Activated T-helper 1 cell treated with anti-CD3 and anti-CD28 coated beads, Interleukin-2, amount 50 U/mL, for 16 hours (primary cell): ENCODE measurements around the gene HOXA7.

Source experiments
- DNase-seq, 2 donors: peaks; one replicate each; pipeline ENCODE4 v3.0.0-alpha.2; 2020; ENCODE audit warnings: low read depth in 1 of 2, low spot score in 1 of 2

The HOXA7 gene

DNA sequence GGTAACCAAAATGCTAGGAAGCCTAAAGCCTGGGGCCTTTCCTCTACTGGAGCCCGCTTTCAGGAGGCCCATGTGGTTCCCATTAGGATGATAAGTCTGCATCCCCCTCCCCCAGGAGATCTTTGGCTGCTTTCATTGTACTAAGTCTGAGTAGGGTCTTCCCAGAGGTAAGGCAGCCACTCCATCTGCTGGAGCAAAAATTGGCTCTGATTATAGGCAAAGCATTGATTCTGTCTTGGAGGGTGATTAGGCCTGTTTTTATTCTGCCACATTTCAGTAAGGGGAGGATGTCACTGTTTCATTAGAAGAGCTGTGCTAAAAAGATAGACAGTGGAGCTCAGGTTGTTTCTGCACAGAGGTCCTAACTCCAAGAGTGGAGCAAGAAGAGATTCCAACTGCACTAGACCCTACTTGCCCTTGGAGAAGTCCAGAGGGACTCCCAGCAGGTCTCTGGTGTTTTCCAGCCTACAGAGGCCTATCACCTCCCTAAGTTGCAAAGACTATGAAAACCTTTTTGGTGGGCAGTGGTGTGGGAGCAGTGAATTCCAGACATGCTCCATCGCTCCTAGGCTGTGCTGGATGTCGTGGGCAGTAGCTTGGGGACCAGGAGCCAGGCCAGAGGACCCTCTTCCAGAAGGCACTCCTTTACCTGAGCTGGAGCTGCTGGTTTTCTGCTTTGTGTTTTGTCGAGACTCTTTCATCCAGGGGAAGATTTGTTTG is 46.8 kb downstream of the HOXA7 start:
- DNase-seq: no peak

DNA sequence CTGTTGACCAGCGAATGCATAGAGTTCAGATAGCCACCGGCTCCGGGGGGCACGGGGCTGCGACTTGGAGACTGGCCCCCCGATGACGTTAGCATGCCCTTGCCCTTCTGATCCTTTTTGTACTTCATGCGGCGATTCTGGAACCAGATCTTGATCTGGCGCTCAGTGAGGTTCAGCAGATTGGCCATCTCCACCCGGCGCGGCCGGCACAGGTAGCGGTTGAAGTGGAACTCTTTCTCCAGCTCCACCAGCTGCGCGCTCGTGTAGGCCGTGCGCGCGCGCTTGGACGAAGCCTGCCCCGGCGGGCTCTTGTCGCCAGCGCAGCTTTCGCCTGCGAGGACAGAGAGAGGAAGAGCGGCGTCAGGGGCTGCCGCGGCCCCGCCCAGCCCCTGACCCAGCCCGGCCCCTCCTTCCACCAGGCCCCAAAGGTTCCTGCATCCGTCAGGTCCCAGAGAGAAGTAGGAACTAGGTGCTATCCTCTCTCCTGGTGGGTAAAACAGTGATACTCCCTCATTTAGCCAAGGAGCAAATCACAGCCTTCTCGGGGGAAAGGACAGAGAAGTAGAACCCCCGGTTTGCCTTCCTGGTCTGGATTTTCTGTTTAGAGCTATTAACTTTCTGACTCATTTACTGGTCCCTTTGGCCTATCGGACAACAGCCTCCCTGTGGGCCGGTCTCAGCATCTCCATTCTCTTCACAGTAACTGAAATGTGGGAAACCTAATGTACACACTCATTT is 47.9 kb downstream of the HOXA7 start:
- DNase-seq: no peak

DNA sequence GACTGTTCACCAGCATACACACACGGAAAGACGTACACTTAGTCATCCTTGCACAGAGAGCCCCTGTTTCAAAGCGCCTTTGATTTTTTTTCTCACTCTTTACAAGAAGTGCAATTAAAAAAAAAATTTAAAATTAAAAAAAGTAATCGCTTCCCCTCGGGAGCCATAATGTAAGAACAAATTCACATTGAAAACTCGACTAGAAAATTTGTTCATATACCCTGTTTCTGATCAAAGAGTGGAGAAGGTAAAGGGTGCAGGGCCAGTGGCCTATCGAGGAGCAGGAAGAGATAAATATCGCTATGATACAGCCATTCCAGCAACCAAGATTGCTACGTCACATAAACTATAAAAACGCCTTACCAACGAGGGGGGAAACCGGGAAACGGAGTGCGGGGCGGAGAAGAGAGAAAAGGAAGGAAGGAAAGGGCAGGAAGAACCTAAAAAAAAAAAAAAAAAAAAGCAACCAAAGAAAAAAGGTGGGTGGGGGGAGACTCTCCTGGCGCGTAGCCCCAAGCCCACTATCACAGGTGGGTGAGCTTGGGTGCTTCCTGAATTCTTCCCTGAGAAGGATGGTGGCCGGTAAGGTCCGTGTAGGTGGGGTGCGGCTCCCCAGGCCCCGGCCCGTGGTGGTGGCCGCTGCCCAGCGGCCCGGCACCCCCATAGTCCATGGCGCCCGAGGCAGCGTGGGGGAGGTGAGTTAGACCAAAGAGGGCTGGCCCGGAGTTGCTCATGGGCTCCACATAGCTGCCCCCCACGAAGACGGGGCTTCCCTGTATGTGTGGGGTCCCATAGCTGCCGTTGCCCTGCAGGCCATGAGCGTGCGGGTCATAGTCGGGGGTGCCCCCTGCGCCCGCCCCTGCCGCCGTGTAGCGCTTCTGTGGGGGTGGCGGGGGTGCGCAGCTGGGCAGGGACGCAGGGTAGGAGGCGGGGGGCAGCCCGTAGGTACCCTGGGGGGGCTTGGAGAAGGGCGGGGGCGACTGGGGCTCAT is 48.8 kb downstream of the HOXA7 start:
- DNase-seq: no peak

DNA sequence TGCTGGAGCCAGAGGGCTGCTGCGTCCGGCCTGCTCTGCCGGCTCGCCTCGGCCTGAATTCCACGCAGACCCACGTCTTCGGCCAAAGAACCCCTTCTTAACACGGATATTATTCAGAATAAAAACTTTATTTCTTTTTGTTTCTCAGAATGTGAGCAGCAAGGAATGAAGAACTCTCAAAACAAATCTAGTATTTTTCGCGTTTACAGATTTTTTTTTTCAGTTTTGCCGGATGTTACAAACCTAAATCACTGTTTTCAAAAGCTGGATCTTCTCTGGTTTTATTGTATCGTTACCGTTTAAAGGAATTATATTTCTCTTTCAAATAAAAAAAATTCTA is 49.6 kb downstream of the HOXA7 start:
- DNase-seq: no peak

DNA sequence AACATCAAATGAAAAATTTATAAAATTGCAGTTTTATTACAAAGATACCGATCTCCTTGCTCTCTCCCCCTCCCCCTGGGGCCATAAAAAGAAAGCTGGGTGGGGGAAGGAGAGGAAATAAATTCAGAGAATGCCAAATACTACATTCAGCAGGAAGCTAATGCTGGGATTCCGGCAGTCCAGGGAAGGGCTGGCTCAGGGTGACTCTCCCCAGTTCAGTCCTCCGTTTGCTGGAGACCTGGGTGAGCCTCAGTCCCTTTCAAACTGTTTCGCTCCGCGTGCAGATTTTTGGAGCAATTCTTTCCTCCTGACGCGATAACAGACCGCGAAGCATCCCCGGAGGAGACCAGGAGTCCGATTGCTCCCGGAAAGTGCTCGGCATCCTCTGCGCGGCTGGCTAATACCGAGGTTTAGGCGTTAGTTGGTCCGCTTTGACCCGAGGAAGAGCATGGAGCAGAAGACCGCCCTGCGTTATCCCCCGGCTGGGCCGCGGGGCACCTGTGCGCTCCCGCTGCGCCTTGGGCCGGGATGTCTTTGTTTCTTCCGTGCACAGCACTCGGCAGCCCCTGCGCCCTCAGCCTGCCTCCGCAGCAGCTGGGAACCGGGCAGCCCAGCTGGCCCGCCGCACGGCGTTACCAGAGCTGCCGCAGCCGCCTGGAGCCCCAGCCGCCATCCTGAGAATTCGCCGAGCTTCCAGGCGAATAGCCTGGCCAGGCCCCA is 50.1 kb downstream of the HOXA7 start:
- DNase-seq: no peak

DNA sequence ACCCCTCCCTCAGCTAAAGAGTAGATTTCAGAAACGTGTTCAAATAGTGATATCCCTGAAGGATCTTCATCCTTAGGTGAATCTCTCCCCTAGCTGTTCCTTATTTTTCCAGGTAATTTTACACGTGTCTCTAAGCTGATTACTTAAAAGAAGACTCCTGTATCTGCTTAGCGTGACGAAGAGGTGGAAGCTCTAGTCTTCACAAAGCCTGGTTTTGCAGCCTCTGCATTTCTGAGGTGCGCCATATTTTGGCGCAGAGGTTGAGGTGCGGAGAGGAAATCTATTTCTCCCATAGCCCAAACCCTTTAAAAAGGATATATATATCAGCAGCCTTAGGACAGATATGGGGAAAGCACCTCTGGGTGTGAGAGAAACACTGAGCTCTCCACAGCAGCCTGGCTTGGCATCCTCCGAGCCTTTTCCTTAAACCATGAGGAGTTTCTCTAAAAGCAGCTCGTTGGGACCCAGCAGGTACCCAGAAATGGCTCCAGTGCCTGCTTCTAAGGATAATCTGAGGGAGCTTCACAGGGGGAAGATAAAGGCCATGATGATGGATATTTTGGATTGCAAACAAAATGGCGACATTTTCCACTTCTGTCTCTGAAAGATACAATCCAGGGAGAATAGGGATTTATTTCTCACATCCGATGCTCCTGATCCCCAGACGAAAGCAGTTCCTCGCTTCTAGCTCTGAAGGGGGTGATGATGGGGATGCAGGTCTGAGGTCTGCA is 51.0 kb downstream of the HOXA7 start:
- DNase-seq: no peak

DNA sequence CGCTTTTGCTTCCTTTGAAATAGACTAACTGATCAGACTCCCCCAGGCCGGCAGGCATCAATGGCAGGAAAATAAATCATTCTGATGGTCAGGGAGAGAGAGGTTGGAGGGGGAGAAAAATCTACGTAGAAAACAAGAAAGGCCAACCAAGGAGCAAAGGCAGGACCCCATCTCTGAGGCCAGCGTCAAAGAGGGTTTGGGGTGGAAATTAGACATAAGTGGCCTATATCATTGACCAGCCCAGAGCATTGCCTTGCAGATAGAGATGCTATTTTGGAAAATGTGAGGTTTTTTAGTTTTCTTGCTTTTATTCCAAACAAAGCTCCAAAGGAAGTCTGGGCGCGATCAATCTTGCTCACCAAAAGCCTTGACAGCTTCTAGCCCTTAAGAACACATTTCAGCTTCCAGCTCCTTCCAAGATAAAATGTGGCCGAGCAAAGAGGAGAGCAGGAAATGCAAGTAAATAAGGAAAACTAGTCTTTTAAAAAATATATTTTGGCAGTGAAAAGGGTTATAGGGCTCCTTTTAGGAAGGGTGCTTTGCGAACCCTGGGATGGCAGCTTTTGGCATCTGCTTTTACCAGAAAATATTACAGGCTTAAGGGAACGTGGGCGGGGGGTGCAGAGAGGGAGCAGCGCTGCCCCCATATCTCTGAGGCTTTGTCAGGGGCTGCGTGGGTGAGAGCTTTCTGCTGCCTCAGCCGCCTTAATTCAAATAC is 52.0 kb downstream of the HOXA7 start:
- no peak for DNase-seq
